ENCODE measurements around the gene CEP68.

- TF ChIP-seq POLR2AphosphoS5 (IDR thresholded peaks at IDR 0.05; ENCODE audit: low read depth, low read length) (no peak), POLR2A (IDR thresholded peaks at IDR 0.05; ENCODE audit: low read depth, low read length) (no peak), TAF1 (IDR thresholded peaks at IDR 0.05; ENCODE audit: low read depth, low read length) (no peak)
Observed at GRCh38 chr2:65035351-65035943, 20.8 kb upstream of the CEP68 start.

All from GM12891 (cell line).